Uterus (tissue), 2 donors: Measurements from ENCODE around the gene GPR156.

Experiments used
- CTCF ChIP-seq, 4 experiments: fragments of 200-600 bp in 2 of 4; fragments of 450-650 bp in 2 of 4; sonication (generic) in 2 of 4; IDR thresholded peaks; one replicate each; pipeline ENCODE4 v1.5.1; 2016 to 2019; ENCODE audit warnings: antibody characterized with exemption in 4 of 4, mild to moderate bottlenecking in 2 of 4, moderate library complexity in 1 of 4
- POLR2A ChIP-seq, 2 donors: fragments of 450-650 bp; IDR thresholded peaks; one replicate each; pipeline ENCODE4 v1.6.1; 2016; ENCODE audit warnings: antibody characterized with exemption in 2 of 2, mild to moderate bottlenecking in 1 of 2, moderate library complexity in 1 of 2

- TF ChIP-seq CTCF (IDR thresholded peaks at IDR 0.05): no peak
- TF ChIP-seq POLR2A (IDR thresholded peaks at IDR 0.05): no peak
Observed at GRCh38 chr3:120129718-120130513, 155.1 kb downstream of the GPR156 start.
